MCF 10A (cell line): ENCODE measurements around the gene BCAM. TPM values are rescaled to one million over a fixed set of nuclear protein-coding genes. Genes with fewer than 3 reads are reported as not detected.

ENCODE experiments used
- BruUV-seq: library from RNA; stranded (reverse); fragments of 400-500 nt; replicated peaks from 2 replicates; lab custom pipeline; 2021; lab: Mats Ljungman, UMichigan
- CTCF ChIA-PET: fragments of 300-600 bp; sonication (Branson Sonifier 250); formaldehyde crosslinking; extraction: SDS; loops from one replicate; lab custom pipeline; 2021; ENCODE audit warnings: antibody characterized with exemption, inconsistent platforms; lab: Yijun Ruan, JAX
- POLR2A ChIA-PET: fragments of 300-600, 350-650 bp; sonication (Branson Sonifier 250); formaldehyde crosslinking; extraction: SDS; loops from one replicate; lab custom pipeline; 2020; ENCODE audit warnings: antibody characterized with exemption, inconsistent platforms; lab: Yijun Ruan, JAX
- DNase-seq: peaks from one replicate; pipeline ENCODE4 v3.0.0-alpha.2; 2018; ENCODE audit not compliant: unreplicated experiment
- H3K27ac Mint-ChIP-seq: one replicate; pipeline ENCODE4 v1.8.0; 2022; ENCODE audit warnings: mild to moderate bottlenecking, low read depth, mixed read lengths; ENCODE audit not compliant: unreplicated experiment
- H3K27me3 Mint-ChIP-seq: one replicate; pipeline ENCODE4 v1.8.0; 2022; ENCODE audit warnings: mixed read lengths; ENCODE audit not compliant: insufficient read depth, unreplicated experiment
- H3K36me3 Mint-ChIP-seq: one replicate; pipeline ENCODE4 v1.8.0; 2022; ENCODE audit warnings: mild to moderate bottlenecking, moderate library complexity, mixed read lengths; ENCODE audit not compliant: insufficient read depth, unreplicated experiment
- H3K4me1 Mint-ChIP-seq: one replicate; pipeline ENCODE4 v1.8.0; 2022; ENCODE audit warnings: mixed read lengths; ENCODE audit not compliant: insufficient read depth, unreplicated experiment
- H3K4me3 Mint-ChIP-seq: one replicate; pipeline ENCODE4 v1.8.0; 2022; ENCODE audit warnings: mild to moderate bottlenecking, moderate library complexity, mixed read lengths; ENCODE audit not compliant: unreplicated experiment
- H3K9me3 Mint-ChIP-seq: one replicate; pipeline ENCODE4 v1.8.0; 2022; ENCODE audit warnings: mixed read lengths; ENCODE audit not compliant: unreplicated experiment
- CTCF ChIP-seq: fragments of 200-600 bp; IDR thresholded peaks from one replicate; pipeline ENCODE4 v1.8.0; 2022; ENCODE audit warnings: antibody characterized with exemption, mild to moderate bottlenecking; ENCODE audit not compliant: unreplicated experiment
- intact Hi-C: fragments of 100-400 bp; cut with micrococcal nuclease; formaldehyde crosslinking; loops from 2 replicates; pipeline ENCODE4 v1.14.1; 2022
- total RNA-seq: library from RNA; stranded (reverse); gene quantifications from 2 replicates; pipeline ENCODE4 v1.2.3, GENCODE V29; 2022

The BCAM gene
- total RNA-seq, 1 experiment from 2014 or later, result 5.0 TPM

GRCh38 chr19:44869733-44870470 is 61.0 kb downstream of the BCAM start:
- H3K27ac Mint-ChIP-seq, result no peak overlapping the region
- no peak for TF ChIP-seq CTCF
- no TSS peak for BruUV-seq

More at GRCh38 chr19:44869733-44870470, 61.0 kb downstream of the BCAM start:
- ChIA-PET POLR2A (interaction anchor here (0.7 kb wide), 1 partner anchor 21 kb away, joined by 3 read pairs; the partner anchor contains the start of gene TOMM40), CTCF (interaction anchor here (0.5 to 0.7 kb wide), 2 partner anchors 99 to 565 kb away, joined by 3 read pairs; partner anchors contain the start of gene ZNF235)
- H3K36me3 Mint-ChIP-seq, result peaks cover 17% of the 10 kb centered on the region
- intact Hi-C loops, result no loop called here
- no peaks in the 10 kb centered on the region for H3K27me3 Mint-ChIP-seq
- H3K4me3 Mint-ChIP-seq, result no peak overlapping the region
- peaks cover 17% of the 10 kb centered on the region for H3K4me1 Mint-ChIP-seq
- H3K9me3 Mint-ChIP-seq, result no peaks in the 10 kb centered on the region
- no peak for DNase-seq

Other genes starting within 250 kb of the BCAM start
- gene IGSF23, start 195.5 kb upstream of the BCAM start, total RNA-seq, result not detected in 2 replicates
- 140 and 141 TPM in 2 replicates for gene PVR, start 165.2 kb upstream of the BCAM start, total RNA-seq
- gene CEACAM19, start 137.6 kb upstream of the BCAM start, total RNA-seq, result 13.2 and 25.6 TPM in 2 replicates
- not detected in 2 replicates for gene CEACAM16, start 110.0 kb upstream of the BCAM start, total RNA-seq
- gene BCL3, start 60.4 kb upstream of the BCAM start, total RNA-seq, result 24.4 and 32.1 TPM in 2 replicates
- gene CBLC, start 31.2 kb upstream of the BCAM start, total RNA-seq, result 9.6 and 14.6 TPM in 2 replicates
- 46.5 and 56.7 TPM in 2 replicates for gene NECTIN2, start 37.2 kb downstream of the BCAM start, total RNA-seq
- 69.7 and 114 TPM in 2 replicates for gene TOMM40, start 82.2 kb downstream of the BCAM start, total RNA-seq
- gene APOE, start 96.7 kb downstream of the BCAM start, total RNA-seq, result 3.3 and 7.0 TPM in 2 replicates
- gene APOC1, start 105.5 kb downstream of the BCAM start, total RNA-seq, result 1.1 and 2.7 TPM in 2 replicates
- not detected in 2 replicates for gene APOC4, start 133.1 kb downstream of the BCAM start, total RNA-seq
- gene APOC2, start 136.9 kb downstream of the BCAM start, total RNA-seq, result not detected in 2 replicates
- gene CLPTM1, start 146.3 kb downstream of the BCAM start, total RNA-seq, result 91.3 and 101 TPM in 2 replicates
- 27.0 and 39.8 TPM in 2 replicates for gene RELB, start 192.4 kb downstream of the BCAM start, total RNA-seq
- 71.7 and 83.5 TPM in 2 replicates for gene CLASRP, start 229.9 kb downstream of the BCAM start, total RNA-seq